Hepatocyte (in vitro differentiated cells): Measurements from ENCODE around the gene CD99L2. TPM values are rescaled to one million over a fixed set of nuclear protein-coding genes. Genes with fewer than 3 reads are reported as not detected.

Source experiments
- DNase-seq: peaks from one replicate; pipeline ENCODE4 v3.0.0-alpha.2; 2016; ENCODE audit warnings: low spot score
- H2AFZ ChIP-seq: fragments of 200-600 bp; sonication (generic); 2 replicates; pipeline ENCODE4 v1.6.0; 2016; ENCODE audit warnings: antibody characterized with exemption, mild to moderate bottlenecking
- H3K27ac ChIP-seq: fragments of 200-600 bp; sonication (generic); 2 replicates; pipeline ENCODE4 v1.5.1; 2016; ENCODE audit warnings: mild to moderate bottlenecking
- H3K27me3 ChIP-seq: fragments of 200-600 bp; sonication (generic); 2 replicates; pipeline ENCODE4 v1.6.1; 2016
- H3K36me3 ChIP-seq: fragments of 200-600 bp; sonication (generic); replicated peaks from 2 replicates; pipeline ENCODE4 v1.5.1; 2016; ENCODE audit warnings: low read depth; ENCODE audit not compliant: insufficient read depth
- H3K4me1 ChIP-seq: fragments of 200-600 bp; sonication (generic); 2 replicates; pipeline ENCODE4 v1.5.1; 2016; ENCODE audit warnings: mild to moderate bottlenecking, moderate library complexity; ENCODE audit not compliant: insufficient read depth
- H3K4me2 ChIP-seq: fragments of 200-600 bp; sonication (generic); 2 replicates; pipeline ENCODE4 v1.6.0; 2016
- H3K4me3 ChIP-seq: fragments of 200-600 bp; sonication (generic); 2 replicates; pipeline ENCODE4 v1.5.1; 2016; ENCODE audit warnings: mild to moderate bottlenecking
- H3K79me2 ChIP-seq: fragments of 200-600 bp; sonication (generic); 2 replicates; pipeline ENCODE4 v1.6.0; 2017; ENCODE audit warnings: mild to moderate bottlenecking
- H3K9me2 ChIP-seq: fragments of 200-600 bp; sonication (generic); replicated peaks from 2 replicates; pipeline ENCODE4 v1.6.0; 2017; ENCODE audit warnings: mild to moderate bottlenecking; ENCODE audit not compliant: insufficient read depth
- H3K9me3 ChIP-seq: fragments of 200-600 bp; sonication (generic); 2 replicates; pipeline ENCODE4 v1.5.1; 2016; ENCODE audit warnings: low read depth, mild to moderate bottlenecking
- H4K20me1 ChIP-seq: fragments of 200-600 bp; sonication (generic); 2 replicates; pipeline ENCODE4 v1.6.0; 2016; ENCODE audit warnings: mild to moderate bottlenecking; ENCODE audit not compliant: insufficient read depth, poor library complexity, severe bottlenecking
- EZH2 ChIP-seq: fragments of 200-600 bp; sonication (generic); IDR thresholded peaks from 2 replicates; pipeline ENCODE4 v1.6.1; 2016; ENCODE audit warnings: antibody characterized with exemption, mild to moderate bottlenecking, borderline replicate concordance
- EZH2phosphoT487 ChIP-seq: fragments of 200-600 bp; sonication (generic); IDR thresholded peaks from one replicate; pipeline ENCODE4 v1.6.1; 2018; ENCODE audit warnings: antibody characterized with exemption, mild to moderate bottlenecking, low read depth, moderate library complexity; ENCODE audit not compliant: unreplicated experiment, severe bottlenecking
- WGBS: methylation state at CpG from one replicate; pipeline ENCODE4 v1.1.6; 2016; ENCODE audit warnings: low lambda C conversion rate; ENCODE audit errors: missing lambda C conversion rate; 5-methylcytosine and 5-hydroxymethylcytosine counted together
- polyA plus RNA-seq: library from polyadenylated mRNA; unstranded; fragments of >200 nt; fragmentation: Nextera tagmentation; extraction: Ambion mirVana; gene quantifications from 2 replicates; pipeline ENCODE4 v1.2.1, GENCODE V29; 2016
- total RNA-seq: library from RNA; depleted of rRNA; stranded (reverse); fragments of >200 nt; gene quantifications from 2 replicates; pipeline ENCODE4 v1.2.3, GENCODE V29; 2014
- TF ChIP-seq, protein P1 (sequence below): fragments of 200-600 bp; sonication (generic); IDR thresholded peaks from 2 replicates; pipeline ENCODE4 v1.5.1; 2016; ENCODE audit warnings: antibody characterized with exemption, mild to moderate bottlenecking; ENCODE audit not compliant: poor library complexity

CD99L2 gene
- total and polyA plus RNA-seq, 2 experiments from 2014 or later = 32.0 to 35.1 TPM

DNA sequence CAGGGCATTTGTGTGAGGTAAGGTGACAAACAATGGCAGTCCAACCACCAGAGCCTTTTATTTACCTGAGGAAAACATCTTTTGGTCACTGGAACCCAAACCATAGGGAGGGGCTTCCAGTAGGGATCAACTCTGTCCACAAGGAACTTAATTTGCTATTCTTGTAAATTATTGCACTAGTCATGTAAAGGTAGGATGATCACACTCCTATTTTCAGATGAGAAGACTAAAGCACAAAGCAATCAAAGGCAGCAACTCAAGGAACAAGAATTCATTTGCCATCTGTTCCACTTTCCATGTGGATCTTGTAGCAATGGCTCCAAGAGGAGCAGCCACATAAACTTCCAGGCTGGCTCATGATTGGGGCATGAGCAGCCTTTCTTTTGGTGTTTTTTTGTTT is 35.3 kb downstream of the CD99L2 start:
- H3K79me2 ChIP-seq = peaks cover 3% of the 10 kb centered on the region
- H3K4me3 ChIP-seq = no peak overlapping the region
- no peak overlapping the region for H2AFZ ChIP-seq
- no peaks in the 10 kb centered on the region for H3K4me1 ChIP-seq
- DNase-seq = no peak
- TF ChIP-seq EZH2phosphoT487 = no peak
- no peak for TF ChIP-seq EZH2
- TF ChIP-seq, protein P1, sequence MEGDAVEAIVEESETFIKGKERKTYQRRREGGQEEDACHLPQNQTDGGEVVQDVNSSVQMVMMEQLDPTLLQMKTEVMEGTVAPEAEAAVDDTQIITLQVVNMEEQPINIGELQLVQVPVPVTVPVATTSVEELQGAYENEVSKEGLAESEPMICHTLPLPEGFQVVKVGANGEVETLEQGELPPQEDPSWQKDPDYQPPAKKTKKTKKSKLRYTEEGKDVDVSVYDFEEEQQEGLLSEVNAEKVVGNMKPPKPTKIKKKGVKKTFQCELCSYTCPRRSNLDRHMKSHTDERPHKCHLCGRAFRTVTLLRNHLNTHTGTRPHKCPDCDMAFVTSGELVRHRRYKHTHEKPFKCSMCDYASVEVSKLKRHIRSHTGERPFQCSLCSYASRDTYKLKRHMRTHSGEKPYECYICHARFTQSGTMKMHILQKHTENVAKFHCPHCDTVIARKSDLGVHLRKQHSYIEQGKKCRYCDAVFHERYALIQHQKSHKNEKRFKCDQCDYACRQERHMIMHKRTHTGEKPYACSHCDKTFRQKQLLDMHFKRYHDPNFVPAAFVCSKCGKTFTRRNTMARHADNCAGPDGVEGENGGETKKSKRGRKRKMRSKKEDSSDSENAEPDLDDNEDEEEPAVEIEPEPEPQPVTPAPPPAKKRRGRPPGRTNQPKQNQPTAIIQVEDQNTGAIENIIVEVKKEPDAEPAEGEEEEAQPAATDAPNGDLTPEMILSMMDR = no peak
- no peaks in the 10 kb centered on the region for H3K9me2 ChIP-seq
- H3K27ac ChIP-seq = no peak overlapping the region
- no peaks in the 10 kb centered on the region for H3K36me3 ChIP-seq
- no peak overlapping the region for H3K4me2 ChIP-seq
- no peaks in the 10 kb centered on the region for H3K27me3 ChIP-seq
- H4K20me1 ChIP-seq = no peaks in the 10 kb centered on the region
- H3K9me3 ChIP-seq = no peaks in the 10 kb centered on the region

DNA sequence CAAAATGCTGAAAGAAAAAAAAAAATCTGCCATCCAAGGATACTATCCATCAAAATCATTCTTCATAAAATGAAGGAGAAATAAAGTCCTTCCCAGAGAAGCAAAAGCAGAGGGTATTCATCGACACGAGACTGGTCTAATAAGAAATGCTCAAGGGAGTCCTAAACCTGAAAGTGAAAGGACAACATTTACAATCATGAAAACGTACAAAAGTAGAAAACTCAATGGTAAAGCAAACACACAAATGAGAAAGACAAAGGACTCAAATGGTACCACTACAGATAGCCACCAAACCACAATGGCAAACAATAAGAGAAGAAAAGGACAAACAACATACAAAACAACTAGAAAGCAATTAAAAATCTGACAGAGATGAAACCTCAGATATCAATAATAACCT is 41.0 kb downstream of the CD99L2 start:
- WGBS = 83% methylated on average over 3 of the region's 3 CpGs
- peaks cover 5% of the 10 kb centered on the region for H3K79me2 ChIP-seq
- TF ChIP-seq, protein P1 = no peak
- TF ChIP-seq EZH2 = no peak
- no peak for TF ChIP-seq EZH2phosphoT487

DNA sequence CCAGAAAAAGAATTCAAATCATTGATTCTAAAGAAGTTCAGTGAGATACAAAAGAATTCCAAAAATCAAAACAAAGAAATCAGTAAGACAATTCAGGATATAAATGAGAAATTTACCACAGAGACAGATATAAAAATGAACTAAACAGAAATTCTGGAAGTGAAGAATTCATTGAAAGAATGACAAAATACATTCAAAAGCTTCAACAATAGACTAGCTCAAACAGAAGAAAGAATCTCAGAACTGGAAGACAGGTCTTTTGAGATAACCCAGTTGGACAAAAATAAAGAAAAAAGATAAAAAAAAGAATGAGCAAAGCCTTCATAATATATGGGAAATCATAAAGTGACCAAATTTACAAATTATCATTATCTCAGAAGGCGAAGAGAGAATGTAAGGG is 41.7 kb downstream of the CD99L2 start:
- 92% methylated on average over 1 of the region's 1 CpG for WGBS
- no peaks in the 10 kb centered on the region for H3K4me1 ChIP-seq
- TF ChIP-seq EZH2 = no peak
- TF ChIP-seq, protein P1 = no peak
- no peak for TF ChIP-seq EZH2phosphoT487

More for the DNA sequence above, 41.0 kb downstream of the CD99L2 start:
- H3K27ac ChIP-seq = no peak overlapping the region
- no peaks in the 10 kb centered on the region for H3K27me3 ChIP-seq
- no peaks in the 10 kb centered on the region for H3K36me3 ChIP-seq
- H3K9me3 ChIP-seq = peaks cover 5% of the 10 kb centered on the region
- no peak overlapping the region for H3K4me3 ChIP-seq
- no peaks in the 10 kb centered on the region for H3K9me2 ChIP-seq
- H2AFZ ChIP-seq = no peak overlapping the region
- H3K4me2 ChIP-seq = no peak overlapping the region
- H3K4me1 ChIP-seq = no peaks in the 10 kb centered on the region
- no peaks in the 10 kb centered on the region for H4K20me1 ChIP-seq
- no peak for DNase-seq

DNA sequence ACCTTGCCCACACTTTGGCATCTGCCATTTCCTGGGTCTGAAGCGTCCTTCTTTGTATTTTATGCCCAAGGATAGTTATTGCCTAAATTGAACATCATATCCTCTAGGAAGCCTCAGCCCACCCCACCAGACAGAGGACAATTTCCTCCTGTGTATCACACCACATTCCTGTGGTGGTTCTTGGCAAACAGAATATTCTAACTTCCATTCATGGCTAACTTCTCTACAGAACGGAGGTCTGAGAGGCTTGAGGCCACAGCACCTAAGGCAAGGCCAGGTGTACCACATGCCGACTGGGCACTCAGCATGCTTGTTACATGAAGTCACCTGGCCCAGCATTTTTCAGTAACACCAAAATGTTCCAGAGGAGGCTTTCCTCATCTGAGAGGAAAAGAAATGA is 42.4 kb downstream of the CD99L2 start:
- no peak overlapping the region for H3K4me2 ChIP-seq
- H3K36me3 ChIP-seq = no peaks in the 10 kb centered on the region
- no peak overlapping the region for H2AFZ ChIP-seq
- no peaks in the 10 kb centered on the region for H3K27me3 ChIP-seq
- no peak overlapping the region for H3K4me3 ChIP-seq
- H3K27ac ChIP-seq = no peak overlapping the region
- TF ChIP-seq EZH2 (no peak), EZH2phosphoT487 (no peak)
- TF ChIP-seq, protein P1 = no peak
- peaks cover 5% of the 10 kb centered on the region for H3K79me2 ChIP-seq
- H3K4me1 ChIP-seq = no peaks in the 10 kb centered on the region
- no peak for DNase-seq
- H3K9me3 ChIP-seq = peaks cover 5% of the 10 kb centered on the region
- H3K9me2 ChIP-seq = no peaks in the 10 kb centered on the region
- 78% methylated on average over 3 of the region's 3 CpGs for WGBS
- H4K20me1 ChIP-seq = no peaks in the 10 kb centered on the region

More for the DNA sequence above, 41.7 kb downstream of the CD99L2 start:
- H3K4me2 ChIP-seq = no peak overlapping the region
- H4K20me1 ChIP-seq = no peaks in the 10 kb centered on the region
- no peaks in the 10 kb centered on the region for H3K27me3 ChIP-seq
- no peak overlapping the region for H3K4me3 ChIP-seq
- H2AFZ ChIP-seq = no peak overlapping the region
- no peak overlapping the region for H3K27ac ChIP-seq
- peaks cover 5% of the 10 kb centered on the region for H3K9me3 ChIP-seq
- H3K36me3 ChIP-seq = no peaks in the 10 kb centered on the region
- H3K79me2 ChIP-seq = peaks cover 5% of the 10 kb centered on the region
- no peaks in the 10 kb centered on the region for H3K9me2 ChIP-seq
- no peak for DNase-seq
